Epidermal melanocyte (primary cell): ENCODE data around the gene TFEB.

Source experiments
- DNase-seq: peaks from one replicate; pipeline ENCODE4 v3.0.0; 2011; ENCODE audit warnings: low spot score; ENCODE audit not compliant: insufficient read length

The TFEB gene

DNA sequence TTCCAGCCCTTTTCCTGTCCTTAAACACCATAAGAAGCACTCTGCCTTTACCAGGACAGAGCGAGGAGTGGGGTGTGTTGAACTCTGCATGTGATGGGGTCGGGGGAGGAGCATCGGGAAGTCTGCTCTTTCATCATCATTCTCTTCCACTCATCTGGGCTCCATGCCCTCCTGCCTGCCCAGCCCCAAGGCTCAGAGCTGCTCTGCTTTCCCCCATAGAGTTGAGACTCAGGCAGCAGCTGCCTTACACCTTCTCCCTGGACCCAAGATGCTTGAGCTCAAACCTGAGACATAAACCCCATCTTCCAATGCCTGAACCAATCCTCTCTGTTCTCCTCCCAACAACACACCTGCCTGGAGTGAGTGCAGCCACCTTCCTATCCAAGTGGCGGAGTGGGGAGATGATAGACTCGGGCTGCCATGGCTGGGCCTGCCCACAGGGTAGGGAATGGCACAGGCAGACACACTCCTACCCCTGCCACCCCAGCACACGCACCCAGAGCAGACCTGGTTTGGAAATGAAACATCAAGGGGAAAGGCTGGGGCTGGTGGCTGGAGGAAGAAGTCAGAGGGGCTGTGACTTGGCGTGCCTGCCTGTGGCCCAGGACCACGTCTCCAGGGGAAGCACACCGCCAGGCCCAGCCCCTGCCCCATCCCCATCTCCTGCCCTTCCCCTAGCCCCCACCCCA, 28.4 kb downstream of the TFEB start:
- peak; percentile 53 for DNase-seq

- peak; percentile 51 for DNase-seq
These were observed 29.2 kb downstream of the TFEB start for GRCh38 chr6:41705996-41706835.

DNA sequence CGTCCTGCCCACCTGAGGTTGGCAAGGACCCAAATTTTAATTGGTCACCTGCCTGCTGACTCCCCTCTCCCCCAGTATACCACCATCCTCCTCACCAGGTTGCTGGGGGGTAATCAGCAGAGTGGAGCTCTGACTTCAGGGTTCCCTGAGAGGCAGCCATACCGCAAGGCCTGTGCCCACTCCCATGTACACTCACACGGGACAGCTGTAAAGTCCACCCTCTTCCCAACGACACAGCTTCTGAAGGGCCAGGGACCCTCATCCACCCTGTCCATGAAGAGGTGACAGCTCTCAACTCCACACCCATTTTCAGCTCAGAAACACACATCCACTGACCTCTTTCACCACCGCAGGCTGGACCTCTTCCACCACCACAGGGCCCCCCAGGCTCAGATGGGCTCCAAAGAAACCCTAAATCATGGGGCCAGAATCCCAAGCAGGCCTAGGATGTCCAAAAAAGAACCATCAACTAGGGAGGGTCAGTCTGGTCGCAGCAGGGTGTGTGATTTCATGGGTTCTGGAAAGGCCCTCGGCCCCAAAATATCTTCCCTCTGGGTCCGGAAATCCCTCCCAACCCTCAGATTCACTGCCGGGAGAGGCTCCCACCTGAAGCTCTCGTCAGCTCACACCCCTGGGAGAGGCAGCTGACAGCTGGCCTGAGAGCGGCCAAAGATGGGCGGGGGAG, 30.0 kb downstream of the TFEB start:
- no peak for DNase-seq

DNA sequence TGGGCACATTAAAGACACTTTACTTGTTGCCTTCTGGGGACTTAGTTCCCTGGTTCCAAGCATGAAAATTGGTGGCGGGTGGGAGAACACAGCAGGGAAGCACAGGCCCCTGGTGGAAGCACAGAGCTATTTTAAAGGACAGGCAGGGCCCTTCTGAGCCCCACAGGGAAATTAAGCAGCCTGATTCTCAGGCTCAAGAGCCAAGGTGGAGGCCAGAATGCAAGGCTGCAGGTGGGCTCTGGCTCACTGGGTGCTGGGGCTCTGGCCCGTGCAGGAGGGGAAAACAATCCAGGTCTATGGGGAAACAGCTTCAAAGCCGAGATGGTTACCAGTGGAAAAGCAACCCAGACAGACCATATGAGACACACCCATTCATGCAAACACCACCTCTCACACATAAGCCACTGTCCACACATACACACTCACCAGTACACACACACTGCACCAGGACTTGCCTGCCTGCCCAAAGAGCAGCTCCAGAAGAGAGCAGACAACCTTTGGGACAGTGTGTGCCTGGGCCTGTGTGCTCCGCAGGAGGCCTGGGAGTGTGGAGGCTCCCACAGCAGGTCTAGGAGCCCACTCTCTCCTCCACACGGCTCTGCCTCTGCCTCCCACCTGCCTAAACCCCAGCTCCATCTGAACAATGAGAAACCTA, 30.6 kb downstream of the TFEB start:
- DNase-seq = no peak

DNA sequence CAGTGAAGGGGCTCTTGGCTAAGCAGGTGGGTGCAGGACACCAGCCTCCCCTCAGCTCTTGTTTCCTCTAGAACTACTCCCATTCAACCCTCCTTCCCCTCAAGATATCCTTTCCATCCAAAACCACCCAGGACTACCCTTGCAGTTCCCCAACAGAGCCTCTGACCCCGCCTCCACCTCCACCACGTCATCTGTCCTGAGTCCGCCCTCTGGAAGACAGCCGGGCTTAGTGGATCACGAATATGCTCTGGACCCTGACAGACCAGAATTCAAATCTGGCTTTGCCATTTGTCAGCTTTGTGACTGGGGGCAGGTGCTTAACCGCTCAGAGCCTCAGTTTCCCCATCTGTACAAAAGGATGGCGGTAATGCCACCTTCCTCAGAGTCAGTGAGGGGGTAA, 31.4 kb downstream of the TFEB start:
- DNase-seq = no peak

DNA sequence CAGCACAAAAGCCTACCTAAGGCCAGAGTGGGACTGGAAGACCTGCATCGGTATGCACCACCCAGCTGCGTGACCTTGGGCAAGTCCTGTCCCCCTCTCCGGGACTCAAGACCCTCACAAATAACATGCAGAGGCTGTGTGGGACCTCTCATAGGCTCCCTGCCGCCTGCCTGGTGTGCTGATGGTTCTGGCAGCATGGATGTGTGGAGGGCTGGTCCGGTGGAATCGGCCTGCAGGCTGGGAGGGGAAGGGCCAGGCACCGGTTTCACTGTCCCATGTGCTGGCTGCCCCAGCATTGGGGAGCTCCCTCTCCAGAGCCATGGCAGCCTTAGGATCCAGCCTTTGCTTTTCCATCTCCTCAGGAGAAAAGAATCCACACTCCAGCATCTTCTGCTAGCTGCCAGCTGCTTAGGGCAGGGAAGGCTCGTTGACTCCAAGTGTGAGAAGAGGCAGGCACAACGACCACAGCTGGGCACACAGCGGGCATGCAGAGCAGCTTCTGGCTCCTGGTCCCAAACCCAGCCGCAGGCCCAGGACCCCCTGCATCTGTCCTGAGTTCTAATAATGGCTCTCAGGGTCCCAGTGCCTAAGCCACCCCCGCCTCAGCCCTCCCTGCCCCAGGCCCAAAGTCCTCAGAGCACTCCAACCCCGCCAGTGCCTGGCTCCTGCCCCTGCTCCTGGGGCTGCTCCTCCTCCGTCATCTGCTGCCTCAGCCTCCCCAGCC, 32.5 kb downstream of the TFEB start:
- no peak for DNase-seq

- DNase-seq = no peak
These were observed 33.2 kb downstream of the TFEB start for GRCh38 chr6:41702089-41702745.

DNA sequence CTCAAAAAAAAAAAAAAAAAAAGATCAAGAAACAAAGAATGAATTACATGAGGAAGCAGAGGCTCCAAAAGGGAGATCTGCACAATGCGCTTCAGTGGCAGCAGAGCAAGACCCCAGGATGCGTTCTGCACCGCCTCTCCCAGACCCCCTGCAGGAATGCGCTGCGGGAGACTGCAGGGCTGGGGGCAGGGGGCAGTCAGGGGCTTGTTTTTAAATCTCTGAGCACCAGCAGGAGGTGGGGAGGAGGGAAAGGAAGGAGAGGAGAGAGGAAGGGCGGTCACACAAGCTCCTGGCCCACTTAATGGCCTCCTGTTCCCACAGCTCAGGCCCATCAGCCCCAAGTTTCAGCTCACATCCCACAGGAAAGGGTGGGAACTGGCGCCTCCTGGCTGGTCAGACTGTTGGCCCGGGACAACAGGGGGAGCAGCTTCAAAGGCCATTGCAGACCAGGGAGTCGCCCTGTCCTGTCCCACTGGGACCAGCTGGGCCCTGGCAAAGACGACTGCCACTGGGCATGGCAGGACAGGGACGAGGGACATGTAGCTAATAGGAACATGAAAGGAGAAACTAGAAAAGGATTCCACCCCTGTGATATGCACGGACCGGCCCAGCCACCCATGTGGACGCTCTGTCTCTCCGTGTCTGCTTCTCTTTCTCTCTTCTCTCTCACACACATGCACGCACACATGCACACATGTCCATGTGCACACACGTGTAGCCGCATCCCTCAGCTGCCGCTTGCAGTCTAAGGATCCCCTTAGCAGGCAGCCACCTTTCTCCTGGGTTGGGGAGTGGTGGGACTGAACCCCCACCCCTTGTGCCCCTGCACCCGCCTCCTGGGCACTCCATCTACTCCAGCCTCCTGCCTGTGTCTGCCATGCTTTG, 34.7 kb downstream of the TFEB start:
- no peak for DNase-seq

GRCh38 chr6:41699063-41699462, 36.3 kb downstream of the TFEB start:
- no peak for DNase-seq

GRCh38 chr6:41697861-41698781, 37.3 kb downstream of the TFEB start:
- DNase-seq = peak; percentile 34

DNA sequence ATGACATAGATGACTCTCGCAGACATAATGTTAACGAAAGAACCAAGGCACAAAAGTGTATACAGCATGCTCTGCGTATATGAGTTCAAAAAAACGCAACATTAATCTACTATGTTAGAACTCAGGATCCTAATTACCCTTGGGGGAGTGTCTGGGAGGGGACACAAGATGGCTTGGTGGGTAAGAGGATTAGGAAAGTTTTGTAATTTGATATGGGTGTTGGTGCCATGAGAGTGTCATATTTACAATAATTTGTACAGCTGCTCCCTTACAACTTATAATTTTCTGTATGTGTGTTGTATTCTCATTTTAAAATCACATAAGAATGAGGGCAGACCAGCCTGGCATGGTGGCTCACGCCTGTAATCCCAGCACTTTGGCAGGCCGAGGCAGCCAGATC, 38.6 kb downstream of the TFEB start:
- no peak for DNase-seq

GRCh38 chr6:41695825-41696224, 39.6 kb downstream of the TFEB start:
- no peak for DNase-seq

DNA sequence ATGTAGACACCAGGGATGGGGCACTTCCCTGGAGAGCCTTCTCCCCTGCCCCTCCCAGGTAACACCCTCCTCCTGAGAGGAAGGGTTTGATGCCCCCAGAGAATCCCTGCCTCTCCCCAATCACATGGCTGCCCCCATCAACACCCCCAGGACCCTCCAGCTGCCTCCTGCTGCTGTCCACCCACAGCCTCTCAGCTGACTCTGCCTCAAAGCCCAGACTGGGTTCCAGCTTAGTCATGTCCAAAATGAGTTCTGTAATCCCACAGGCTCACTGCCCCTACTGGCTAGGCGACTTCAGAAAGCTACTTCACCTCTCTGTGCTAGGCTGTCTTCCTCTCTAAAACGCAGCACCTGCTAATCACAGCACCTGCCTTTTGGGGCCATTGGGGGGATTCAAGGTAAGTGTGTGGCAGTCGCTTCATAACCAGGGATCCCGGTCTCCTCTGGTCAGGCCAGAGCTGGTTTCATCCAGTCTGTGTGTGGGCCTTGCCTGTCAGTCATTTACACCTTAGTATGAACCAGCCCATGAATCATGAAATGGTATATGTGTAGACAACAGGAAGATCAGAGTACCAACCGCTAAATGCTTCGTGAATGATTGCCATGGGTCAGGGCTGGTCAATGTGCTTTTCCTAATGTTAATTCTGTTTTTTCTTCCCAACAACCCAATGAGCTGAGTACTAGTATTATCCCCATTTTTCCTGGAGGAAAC, 40.4 kb downstream of the TFEB start:
- no peak for DNase-seq

DNA sequence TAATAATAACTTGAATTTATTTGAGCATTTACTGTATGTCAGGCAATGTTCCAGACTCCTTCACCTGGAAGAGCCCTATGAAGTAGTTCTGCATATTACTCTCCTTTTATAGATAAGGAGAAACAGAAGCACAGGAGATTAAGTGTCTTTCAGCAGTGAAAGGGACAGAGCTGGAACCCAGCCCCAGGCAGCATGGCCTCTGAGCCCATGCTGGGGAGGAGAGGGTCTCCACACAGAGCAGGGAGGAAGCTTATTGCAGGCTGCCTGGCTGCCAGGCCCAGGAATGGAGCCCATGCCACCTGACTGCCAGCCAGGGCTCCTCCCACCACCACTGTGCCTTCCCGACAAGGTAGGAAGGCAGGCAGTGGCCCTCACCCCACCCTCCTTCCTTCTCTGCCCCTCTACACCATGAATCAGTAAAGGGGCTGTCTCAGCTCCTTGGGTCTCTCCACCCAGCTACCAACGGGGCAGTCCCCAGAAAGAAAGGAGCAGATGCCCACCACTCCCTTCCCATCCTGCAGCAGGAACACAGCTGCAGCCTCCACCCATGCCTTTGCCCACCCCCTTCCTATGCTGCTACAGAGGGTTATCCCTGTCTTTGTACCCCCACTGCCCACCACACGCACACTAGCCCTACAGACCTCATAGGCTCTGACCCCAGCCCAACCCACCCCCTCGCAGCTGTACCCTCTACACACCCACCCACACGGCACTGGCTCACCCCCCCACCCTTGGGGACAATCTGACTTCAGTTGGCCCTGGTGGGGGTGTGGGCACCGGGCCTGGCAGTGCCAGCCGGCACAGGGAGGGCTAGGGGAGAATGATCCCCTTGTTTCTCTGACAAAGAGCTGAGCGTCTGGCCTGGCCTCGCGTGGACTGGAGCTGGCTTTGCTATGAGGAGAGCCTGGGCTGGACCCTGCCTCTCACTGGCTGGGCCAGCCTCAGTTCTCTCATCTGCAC, 41.8 kb downstream of the TFEB start:
- no peak for DNase-seq

DNA sequence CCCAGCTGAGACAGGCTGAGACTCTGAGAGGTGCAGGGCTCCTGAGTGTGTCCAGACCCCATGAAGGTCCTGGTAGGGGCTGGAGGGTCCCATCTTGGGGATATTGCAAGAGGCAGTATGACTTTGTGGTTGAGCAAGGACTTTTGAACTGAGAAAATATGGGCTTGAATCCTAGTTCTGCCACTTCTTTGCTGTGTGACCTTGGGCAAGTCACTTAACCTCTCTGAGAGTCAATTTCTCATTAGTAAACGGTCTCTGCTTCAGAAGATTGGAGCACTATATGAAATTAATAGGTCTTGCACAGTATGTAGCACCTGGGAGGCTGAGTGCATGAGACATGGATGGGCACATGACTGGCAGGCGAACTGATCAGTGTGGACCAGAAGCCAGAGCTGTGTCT, 42.7 kb downstream of the TFEB start:
- DNase-seq = no peak

GRCh38 chr6:41692080-41692675, 43.2 kb downstream of the TFEB start:
- no peak for DNase-seq
